ENCODE measurements around the gene BACE1-AS. TPM values are rescaled to one million over a fixed set of nuclear protein-coding genes. Genes with fewer than 3 reads are reported as not detected.

BACE1-AS gene
- total RNA-seq, result 10.3 TPM
- long read RNA-seq, partial matches to known transcripts, result 0 of 1 reads
- long read RNA-seq, other reads (novel, unspliced or antisense), result 1 of 1 reads

DNA sequence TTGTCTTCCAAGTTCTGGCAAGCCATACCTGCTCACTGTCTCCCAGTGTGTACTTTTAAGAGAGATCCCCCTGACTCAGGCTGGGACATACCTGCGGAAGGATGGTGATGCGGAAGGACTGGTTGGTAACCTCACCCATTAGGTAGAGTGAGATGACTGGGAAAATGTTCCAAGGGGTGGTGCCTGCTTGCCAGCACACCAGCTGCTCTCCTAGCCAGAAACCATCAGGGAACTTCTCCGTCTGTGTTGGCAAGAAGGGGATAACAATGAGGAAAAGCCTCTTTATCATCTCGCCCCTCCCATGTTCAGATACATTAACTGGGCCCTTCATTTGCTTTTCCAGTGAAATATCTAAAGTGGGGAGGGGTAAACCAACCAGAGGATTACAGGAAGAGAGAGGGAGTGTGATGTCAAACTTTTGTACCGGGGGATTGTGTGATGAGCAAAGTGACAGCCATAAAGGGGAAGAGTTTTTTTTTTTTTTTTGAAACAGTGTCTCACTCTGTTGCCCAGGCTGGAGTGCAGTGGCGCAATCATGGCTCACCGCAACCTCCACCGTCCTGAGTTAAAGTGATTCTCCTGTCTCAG, at the start of gene BACE1-AS:
BACE1-AS (plus strand) TSS at position 538 of the 588 bp plus-strand sequence.
- no peaks in the 10 kb centered on the region for H3K4me1 ChIP-seq
- peaks cover 93% of the 10 kb centered on the region for H3K36me3 ChIP-seq
- no peak for DNase-seq
- H3K9me3 ChIP-seq (replicated peaks), result no peaks in the 10 kb centered on the region
- no peaks in the 10 kb centered on the region for H3K27me3 ChIP-seq (ENCODE audit: low read depth)
- TF ChIP-seq, protein P1, sequence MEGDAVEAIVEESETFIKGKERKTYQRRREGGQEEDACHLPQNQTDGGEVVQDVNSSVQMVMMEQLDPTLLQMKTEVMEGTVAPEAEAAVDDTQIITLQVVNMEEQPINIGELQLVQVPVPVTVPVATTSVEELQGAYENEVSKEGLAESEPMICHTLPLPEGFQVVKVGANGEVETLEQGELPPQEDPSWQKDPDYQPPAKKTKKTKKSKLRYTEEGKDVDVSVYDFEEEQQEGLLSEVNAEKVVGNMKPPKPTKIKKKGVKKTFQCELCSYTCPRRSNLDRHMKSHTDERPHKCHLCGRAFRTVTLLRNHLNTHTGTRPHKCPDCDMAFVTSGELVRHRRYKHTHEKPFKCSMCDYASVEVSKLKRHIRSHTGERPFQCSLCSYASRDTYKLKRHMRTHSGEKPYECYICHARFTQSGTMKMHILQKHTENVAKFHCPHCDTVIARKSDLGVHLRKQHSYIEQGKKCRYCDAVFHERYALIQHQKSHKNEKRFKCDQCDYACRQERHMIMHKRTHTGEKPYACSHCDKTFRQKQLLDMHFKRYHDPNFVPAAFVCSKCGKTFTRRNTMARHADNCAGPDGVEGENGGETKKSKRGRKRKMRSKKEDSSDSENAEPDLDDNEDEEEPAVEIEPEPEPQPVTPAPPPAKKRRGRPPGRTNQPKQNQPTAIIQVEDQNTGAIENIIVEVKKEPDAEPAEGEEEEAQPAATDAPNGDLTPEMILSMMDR (IDR thresholded peaks at IDR 0.05; ENCODE audit: borderline replicate concordance), result no peak
- intact Hi-C loops (cut with micrococcal nuclease), result no loop called here
- no peak within 1 kb of the TSS for H3K27ac ChIP-seq (replicated peaks)
- H3K4me3 ChIP-seq, result no peak within 1 kb of the TSS

GRCh38 chr11:117248341-117248740, 42.8 kb upstream of the BACE1-AS start:
- no peak overlapping the region for H3K27ac ChIP-seq (replicated peaks)
- TF ChIP-seq, protein P1 (IDR thresholded peaks at IDR 0.05; ENCODE audit: borderline replicate concordance), result no peak
- H3K4me1 ChIP-seq, result no peaks in the 10 kb centered on the region
- no peaks in the 10 kb centered on the region for H3K27me3 ChIP-seq (ENCODE audit: low read depth)
- no peak overlapping the region for H3K4me3 ChIP-seq
- H3K36me3 ChIP-seq, result peaks cover 75% of the 10 kb centered on the region
- intact Hi-C loops (cut with micrococcal nuclease), result no loop called here
- DNase-seq, result no peak
- no peaks in the 10 kb centered on the region for H3K9me3 ChIP-seq (replicated peaks)

DNA sequence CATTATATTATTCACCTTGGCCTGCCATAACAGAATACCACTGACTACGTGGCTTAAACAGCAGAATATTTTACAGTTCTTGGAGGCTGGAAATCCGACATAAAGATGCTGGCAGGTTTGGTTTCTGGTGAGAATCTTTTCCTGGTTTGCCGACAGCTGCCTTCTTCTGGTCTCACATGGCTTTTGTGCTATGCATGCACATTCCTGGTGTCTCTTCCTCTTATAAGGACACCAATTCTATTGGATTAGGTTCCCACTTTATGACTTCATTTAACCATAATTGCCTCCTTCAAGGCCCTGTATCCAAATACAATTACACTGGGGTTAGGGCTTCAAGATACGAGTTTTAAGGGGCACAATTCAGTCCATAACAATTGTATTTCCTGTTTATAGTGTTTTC, 41.6 kb upstream of the BACE1-AS start:
- no peak for DNase-seq
- TF ChIP-seq, protein P1 (IDR thresholded peaks at IDR 0.05; ENCODE audit: borderline replicate concordance), result no peak
- H3K27ac ChIP-seq (replicated peaks), result no peak overlapping the region
- H3K36me3 ChIP-seq, result peaks cover 77% of the 10 kb centered on the region
- H3K4me3 ChIP-seq, result no peak overlapping the region
- no peaks in the 10 kb centered on the region for H3K27me3 ChIP-seq (ENCODE audit: low read depth)
- intact Hi-C loops (cut with micrococcal nuclease), result no loop called here
- H3K4me1 ChIP-seq, result no peaks in the 10 kb centered on the region
- no peaks in the 10 kb centered on the region for H3K9me3 ChIP-seq (replicated peaks)

DNA sequence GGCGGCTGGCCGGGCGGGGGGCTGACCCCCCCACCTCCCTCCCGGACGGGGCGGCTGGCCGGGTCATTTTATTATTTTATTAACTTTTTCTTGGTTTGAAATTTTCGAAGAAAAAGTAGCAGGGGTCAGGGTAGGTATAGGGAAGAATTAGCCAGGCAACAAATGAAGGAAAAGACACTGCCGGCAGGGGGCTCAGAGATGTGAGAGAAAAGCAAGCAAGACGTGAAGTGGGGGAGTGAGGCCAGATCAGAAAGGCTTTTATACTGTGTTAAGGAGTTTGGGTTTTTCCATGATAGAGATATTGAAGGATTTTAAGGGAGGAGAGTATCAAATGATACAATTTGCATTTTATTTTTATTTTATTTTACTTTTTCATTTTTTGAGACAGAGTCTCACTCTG, 39.6 kb upstream of the BACE1-AS start:
- Histone ChIP-seq H3K27ac (replicated peaks) (no peak overlapping the region), H3K4me1 (no peaks in the 10 kb centered on the region), H3K36me3 (peaks cover 74% of the 10 kb centered on the region), H3K27me3 (ENCODE audit: low read depth) (no peaks in the 10 kb centered on the region), H3K4me3 (no peak overlapping the region), H3K9me3 (replicated peaks) (no peaks in the 10 kb centered on the region)
- intact Hi-C loops (cut with micrococcal nuclease), result no loop called here
- TF ChIP-seq, protein P1 (IDR thresholded peaks at IDR 0.05; ENCODE audit: borderline replicate concordance), result no peak
- no peak for DNase-seq

GRCh38 chr11:117255966-117256365, 35.2 kb upstream of the BACE1-AS start:
- Histone ChIP-seq H3K36me3 (peaks cover 57% of the 10 kb centered on the region), H3K27ac (replicated peaks) (no peak overlapping the region), H3K4me3 (no peak overlapping the region), H3K4me1 (no peaks in the 10 kb centered on the region), H3K9me3 (replicated peaks) (no peaks in the 10 kb centered on the region), H3K27me3 (ENCODE audit: low read depth) (no peaks in the 10 kb centered on the region)
- intact Hi-C loops (cut with micrococcal nuclease), result no loop called here
- DNase-seq, result no peak
- TF ChIP-seq, protein P1 (IDR thresholded peaks at IDR 0.05; ENCODE audit: borderline replicate concordance), result no peak

Measured in left ventricle myocardium inferior (tissue), 1 donor.